GM23338 (cell line): Measurements from ENCODE around the gene TDG. TPM values are rescaled to one million over a fixed set of nuclear protein-coding genes. Genes with fewer than 3 reads are reported as not detected.

Experiments
- ATAC-seq: fragments of 200-7000 bp; cut with Tn5 transposase; 3 replicates; pipeline ENCODE4 v1.9.1; 2020
- DNase-seq: peaks from one replicate; pipeline ENCODE4 v3.0.0-alpha.2; 2015; ENCODE audit warnings: low spot score
- H2AFZ ChIP-seq: fragments of 200-600 bp; sonication (generic); 2 replicates; pipeline ENCODE4 v1.8.0; 2016; ENCODE audit warnings: antibody characterized with exemption, mild to moderate bottlenecking, moderate library complexity
- H3F3A ChIP-seq: fragments of 200-600 bp; sonication (generic); replicated peaks from 2 replicates; pipeline ENCODE4 v1.8.0; 2017; ENCODE audit warnings: antibody characterized with exemption, mixed run types, low read depth
- H3K27ac ChIP-seq: fragments of 200-600 bp; sonication (generic); 2 replicates; pipeline ENCODE4 v1.6.1; 2016; ENCODE audit warnings: low read depth
- H3K27me3 ChIP-seq: fragments of 200-600 bp; sonication (generic); 2 replicates; pipeline ENCODE4 v1.8.0; 2016; ENCODE audit warnings: mild to moderate bottlenecking, mixed run types, moderate library complexity; ENCODE audit not compliant: insufficient read depth
- H3K36me3 ChIP-seq: fragments of 200-600 bp; sonication (generic); 2 replicates; pipeline ENCODE4 v1.8.0; 2016; ENCODE audit warnings: mild to moderate bottlenecking; ENCODE audit not compliant: insufficient read depth
- H3K4me1 ChIP-seq: fragments of 200-600 bp; sonication (generic); 2 replicates; pipeline ENCODE4 v1.8.0; 2016; ENCODE audit warnings: mild to moderate bottlenecking, moderate library complexity; ENCODE audit not compliant: insufficient read depth
- H3K4me2 ChIP-seq: fragments of 200-600 bp; sonication (generic); 2 replicates; pipeline ENCODE4 v1.7.1; 2017; ENCODE audit warnings: mixed run types
- H3K4me3 ChIP-seq: fragments of 200-600 bp; sonication (generic); 2 replicates; pipeline ENCODE4 v1.6.1; 2016; ENCODE audit warnings: mixed run types
- H3K79me2 ChIP-seq: fragments of 200-600 bp; sonication (generic); replicated peaks from 2 replicates; pipeline ENCODE4 v1.8.0; 2017; ENCODE audit warnings: mild to moderate bottlenecking; ENCODE audit not compliant: insufficient read depth
- H3K9me2 ChIP-seq: fragments of 200-600 bp; sonication (generic); 2 replicates; pipeline ENCODE4 v1.8.0; 2017; ENCODE audit not compliant: insufficient read depth
- H4K20me1 ChIP-seq: fragments of 200-600 bp; sonication (generic); replicated peaks from 2 replicates; pipeline ENCODE4 v1.8.0; 2017; ENCODE audit warnings: mild to moderate bottlenecking; ENCODE audit not compliant: insufficient read depth
- H3K27ac Mint-ChIP-seq: 2 replicates; pipeline ENCODE4 v1.8.0; 2020; ENCODE audit warnings: inconsistent platforms, mild to moderate bottlenecking, moderate library complexity, mixed read lengths
- H3K27me3 Mint-ChIP-seq: 3 replicates; pipeline ENCODE4 v1.8.0; 2022; ENCODE audit warnings: low read depth, mild to moderate bottlenecking, moderate library complexity, mixed read lengths, inconsistent platforms; ENCODE audit not compliant: insufficient read depth, poor library complexity
- H3K36me3 Mint-ChIP-seq: 3 replicates; pipeline ENCODE4 v1.8.0; 2021; ENCODE audit warnings: low read depth, mild to moderate bottlenecking, inconsistent platforms, moderate library complexity, mixed read lengths
- H3K4me1 Mint-ChIP-seq: 3 replicates; pipeline ENCODE4 v1.8.0; 2020; ENCODE audit warnings: mild to moderate bottlenecking, inconsistent platforms, mixed read lengths
- H3K4me3 Mint-ChIP-seq: 3 replicates; pipeline ENCODE4 v1.8.0; 2021; ENCODE audit warnings: moderate library complexity, mild to moderate bottlenecking, inconsistent platforms, mixed read lengths
- H3K9me3 Mint-ChIP-seq: 3 replicates; pipeline ENCODE4 v1.8.0; 2020; ENCODE audit warnings: moderate library complexity, mild to moderate bottlenecking, inconsistent platforms, mixed read lengths
- CREB1 ChIP-seq: fragments of 250-450 bp; sonication (Bioruptor Pico); IDR thresholded peaks from 2 replicates; pipeline ENCODE4 v1.5.0; 2020; ENCODE audit warnings: low read depth, mild to moderate bottlenecking, moderate library complexity
- EZH2 ChIP-seq: fragments of 200-600 bp; sonication (generic); IDR thresholded peaks from one replicate; pipeline ENCODE4 v1.8.0; 2017; ENCODE audit warnings: antibody characterized with exemption, mild to moderate bottlenecking, low read depth; ENCODE audit not compliant: unreplicated experiment
- JUNB ChIP-seq: IDR thresholded peaks from one replicate; pipeline ENCODE4 v1.6.1; 2016; ENCODE audit warnings: antibody characterized with exemption; ENCODE audit not compliant: unreplicated experiment
- NANOG ChIP-seq: IDR thresholded peaks from 2 replicates; pipeline ENCODE4 v1.6.1; 2016; ENCODE audit warnings: antibody characterized with exemption, borderline replicate concordance
- POLR2AphosphoS5 ChIP-seq: IDR thresholded peaks from 2 replicates; pipeline ENCODE4 v1.6.1; 2016; ENCODE audit warnings: antibody characterized with exemption, low read depth
- STAT1 ChIP-seq: IDR thresholded peaks from one replicate; pipeline ENCODE4 v1.6.1; 2016; ENCODE audit warnings: antibody characterized with exemption; ENCODE audit not compliant: unreplicated experiment
- ZNF114 ChIP-seq: fragments of 250-450 bp; sonication (Bioruptor Pico); IDR thresholded peaks from 2 replicates; pipeline ENCODE4 v1.5.0; 2020; ENCODE audit warnings: mild to moderate bottlenecking, moderate library complexity
- ZNF331 ChIP-seq: fragments of 250-450 bp; sonication (Bioruptor Pico); IDR thresholded peaks from 2 replicates; pipeline ENCODE4 v1.5.0; 2020; ENCODE audit warnings: low read depth, mild to moderate bottlenecking, moderate library complexity
- polyA plus RNA-seq: library from polyadenylated mRNA; unstranded; fragments of >200 nt; fragmentation: Nextera tagmentation; extraction: Ambion mirVana; gene quantifications from 2 replicates; pipeline ENCODE4 v1.2.1, GENCODE V29; 2016
- total RNA-seq: library from RNA; depleted of rRNA; stranded (reverse); fragments of >200 nt; shearing (Covaris generic); gene quantifications from 2 replicates; pipeline ENCODE4 v1.2.3, GENCODE V29; 2014
- TF ChIP-seq, protein P1 (sequence below): IDR thresholded peaks from 2 replicates; pipeline ENCODE4 v1.6.1; 2016; ENCODE audit warnings: antibody characterized with exemption
- TF ChIP-seq, protein P2 (sequence below): IDR thresholded peaks from one replicate; pipeline ENCODE4 v1.6.1; 2018; ENCODE audit warnings: antibody characterized with exemption; ENCODE audit not compliant: unreplicated experiment
- TF ChIP-seq, protein P3 (sequence below), 2 experiments: fragments of 200-600 bp in 1 of 2; sonication (generic) in 1 of 2; conservative IDR thresholded peaks; 2 replicates each; pipeline versions ENCODE4 v1.5.1 to v1.6.1; 2016 to 2017; ENCODE audit warnings: antibody characterized with exemption in 2 of 2, low read depth in 2 of 2, mild to moderate bottlenecking in 2 of 2, moderate library complexity in 1 of 2

The TDG gene
- total and polyA plus RNA-seq, 2 experiments from 2014 or later = 57.0 to 66.2 TPM

DNA sequence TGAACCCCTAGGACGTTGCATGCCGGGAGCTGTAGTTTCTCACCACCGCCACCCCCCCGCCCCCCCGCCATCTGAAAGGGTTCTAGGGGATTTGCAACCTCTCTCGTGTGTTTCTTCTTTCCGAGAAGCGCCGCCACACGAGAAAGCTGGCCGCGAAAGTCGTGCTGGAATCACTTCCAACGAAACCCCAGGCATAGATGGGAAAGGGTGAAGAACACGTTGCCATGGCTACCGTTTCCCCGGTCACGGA is 36.0 kb upstream of the TDG start:
- Histone ChIP-seq H2AFZ (no peak overlapping the region), H3K79me2 (peaks cover 44% of the 10 kb centered on the region), H3K4me1 (peaks cover 13% of the 10 kb centered on the region; the same call in 1 of the 2 replicates), H3F3A (0 out of 2 replicates have a peak, but pooled peaks cover 7% of the 10 kb centered on the region), H3K36me3 (peaks cover 27% of the 10 kb centered on the region), H3K9me2 (no peaks in the 10 kb centered on the region), H3K4me2 (peak overlapping the region; percentile 81; the same call in 1 of the 2 replicates), H4K20me1 (peaks cover 34% of the 10 kb centered on the region), H3K27me3 (no peaks in the 10 kb centered on the region), H3K27ac (no peak overlapping the region), H3K4me3 (peak overlapping the region; percentile 82)
- Mint-ChIP-seq H3K4me3 (peak overlapping the region; percentile 86), H3K36me3 (peaks cover 32% of the 10 kb centered on the region), H3K4me1 (peaks cover 18% of the 10 kb centered on the region), H3K27me3 (peaks cover 7% of the 10 kb centered on the region), H3K9me3 (no peaks in the 10 kb centered on the region), H3K27ac (peak overlapping the region; percentile 98)
- TF ChIP-seq, protein P1, sequence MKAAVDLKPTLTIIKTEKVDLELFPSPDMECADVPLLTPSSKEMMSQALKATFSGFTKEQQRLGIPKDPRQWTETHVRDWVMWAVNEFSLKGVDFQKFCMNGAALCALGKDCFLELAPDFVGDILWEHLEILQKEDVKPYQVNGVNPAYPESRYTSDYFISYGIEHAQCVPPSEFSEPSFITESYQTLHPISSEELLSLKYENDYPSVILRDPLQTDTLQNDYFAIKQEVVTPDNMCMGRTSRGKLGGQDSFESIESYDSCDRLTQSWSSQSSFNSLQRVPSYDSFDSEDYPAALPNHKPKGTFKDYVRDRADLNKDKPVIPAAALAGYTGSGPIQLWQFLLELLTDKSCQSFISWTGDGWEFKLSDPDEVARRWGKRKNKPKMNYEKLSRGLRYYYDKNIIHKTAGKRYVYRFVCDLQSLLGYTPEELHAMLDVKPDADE = no peak
- TF ChIP-seq, protein P2, sequence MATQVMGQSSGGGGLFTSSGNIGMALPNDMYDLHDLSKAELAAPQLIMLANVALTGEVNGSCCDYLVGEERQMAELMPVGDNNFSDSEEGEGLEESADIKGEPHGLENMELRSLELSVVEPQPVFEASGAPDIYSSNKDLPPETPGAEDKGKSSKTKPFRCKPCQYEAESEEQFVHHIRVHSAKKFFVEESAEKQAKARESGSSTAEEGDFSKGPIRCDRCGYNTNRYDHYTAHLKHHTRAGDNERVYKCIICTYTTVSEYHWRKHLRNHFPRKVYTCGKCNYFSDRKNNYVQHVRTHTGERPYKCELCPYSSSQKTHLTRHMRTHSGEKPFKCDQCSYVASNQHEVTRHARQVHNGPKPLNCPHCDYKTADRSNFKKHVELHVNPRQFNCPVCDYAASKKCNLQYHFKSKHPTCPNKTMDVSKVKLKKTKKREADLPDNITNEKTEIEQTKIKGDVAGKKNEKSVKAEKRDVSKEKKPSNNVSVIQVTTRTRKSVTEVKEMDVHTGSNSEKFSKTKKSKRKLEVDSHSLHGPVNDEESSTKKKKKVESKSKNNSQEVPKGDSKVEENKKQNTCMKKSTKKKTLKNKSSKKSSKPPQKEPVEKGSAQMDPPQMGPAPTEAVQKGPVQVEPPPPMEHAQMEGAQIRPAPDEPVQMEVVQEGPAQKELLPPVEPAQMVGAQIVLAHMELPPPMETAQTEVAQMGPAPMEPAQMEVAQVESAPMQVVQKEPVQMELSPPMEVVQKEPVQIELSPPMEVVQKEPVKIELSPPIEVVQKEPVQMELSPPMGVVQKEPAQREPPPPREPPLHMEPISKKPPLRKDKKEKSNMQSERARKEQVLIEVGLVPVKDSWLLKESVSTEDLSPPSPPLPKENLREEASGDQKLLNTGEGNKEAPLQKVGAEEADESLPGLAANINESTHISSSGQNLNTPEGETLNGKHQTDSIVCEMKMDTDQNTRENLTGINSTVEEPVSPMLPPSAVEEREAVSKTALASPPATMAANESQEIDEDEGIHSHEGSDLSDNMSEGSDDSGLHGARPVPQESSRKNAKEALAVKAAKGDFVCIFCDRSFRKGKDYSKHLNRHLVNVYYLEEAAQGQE = no peak
- TF ChIP-seq ZNF331 (CRISPR knock-in tag) = no peak
- TF ChIP-seq CREB1 (CRISPR knock-in tag) = no peak
- TF ChIP-seq JUNB = no peak
- no peak for TF ChIP-seq EZH2
- no peak for TF ChIP-seq NANOG
- no peak for ATAC-seq
- no peak for DNase-seq

DNA sequence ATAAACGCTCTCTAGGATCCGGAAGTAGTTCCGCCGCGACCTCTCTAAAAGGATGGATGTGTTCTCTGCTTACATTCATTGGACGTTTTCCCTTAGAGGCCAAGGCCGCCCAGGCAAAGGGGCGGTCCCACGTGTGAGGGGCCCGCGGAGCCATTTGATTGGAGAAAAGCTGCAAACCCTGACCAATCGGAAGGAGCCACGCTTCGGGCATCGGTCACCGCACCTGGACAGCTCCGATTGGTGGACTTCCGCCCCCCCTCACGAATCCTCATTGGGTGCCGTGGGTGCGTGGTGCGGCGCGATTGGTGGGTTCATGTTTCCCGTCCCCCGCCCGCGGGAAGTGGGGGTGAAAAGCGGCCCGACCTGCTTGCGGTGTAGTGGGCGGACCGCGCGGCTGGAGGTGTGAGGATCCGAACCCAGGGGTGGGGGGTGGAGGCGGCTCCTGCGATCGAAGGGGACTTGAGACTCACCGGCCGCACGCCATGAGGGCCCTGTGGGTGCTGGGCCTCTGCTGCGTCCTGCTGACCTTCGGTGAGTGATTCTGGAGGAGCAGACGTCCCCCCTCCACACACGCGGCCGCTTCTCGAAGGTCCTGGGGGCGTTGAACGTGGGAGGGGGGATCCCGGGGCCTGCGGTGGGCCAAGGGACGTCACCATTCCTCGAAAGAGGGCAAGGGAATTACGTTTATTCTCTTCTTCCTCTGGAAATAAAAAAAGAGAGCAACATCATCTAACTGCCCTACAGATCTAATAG is 35.5 kb upstream of the TDG start, which contains the start of gene HSP90B1:
HSP90B1 (plus strand) TSS at position 377 of the 753 bp plus-strand sequence; CDS start at position 483, 106 bp downstream.
- Mint-ChIP-seq H3K9me3 (no peaks in the 10 kb centered on the region), H3K36me3 (peaks cover 37% of the 10 kb centered on the region), H3K4me3 (peak within 1 kb of the TSS; percentile 86), H3K27ac (peak within 1 kb of the TSS; percentile 99), H3K4me1 (peaks cover 18% of the 10 kb centered on the region), H3K27me3 (peaks cover 7% of the 10 kb centered on the region)
- Histone ChIP-seq H3K4me2 (peak within 1 kb of the TSS; percentile 95), H3K79me2 (peaks cover 49% of the 10 kb centered on the region), H3K27me3 (no peaks in the 10 kb centered on the region), H3K9me2 (no peaks in the 10 kb centered on the region), H4K20me1 (peaks cover 36% of the 10 kb centered on the region), H3K4me3 (peak within 1 kb of the TSS; percentile 92), H3K27ac (peak within 1 kb of the TSS; percentile 88), H3K36me3 (peaks cover 32% of the 10 kb centered on the region), H2AFZ (peak within 1 kb of the TSS; percentile 86), H3F3A (0 out of 2 replicates have a peak, but pooled peaks cover 7% of the 10 kb centered on the region), H3K4me1 (peaks cover 13% of the 10 kb centered on the region; the same call in 1 of the 2 replicates)
- DNase-seq (peak; percentile 100), ATAC-seq (peak; percentile 87)
- TF ChIP-seq CREB1 (CRISPR knock-in tag) (peak; percentile 75), POLR2AphosphoS5 (peak; percentile 99), STAT1 (no peak), ZNF114 (CRISPR knock-in tag) (no peak)
- TF ChIP-seq, protein P1 = no peak; the same call in 1 of the 2 replicates
- TF ChIP-seq, protein P3, sequence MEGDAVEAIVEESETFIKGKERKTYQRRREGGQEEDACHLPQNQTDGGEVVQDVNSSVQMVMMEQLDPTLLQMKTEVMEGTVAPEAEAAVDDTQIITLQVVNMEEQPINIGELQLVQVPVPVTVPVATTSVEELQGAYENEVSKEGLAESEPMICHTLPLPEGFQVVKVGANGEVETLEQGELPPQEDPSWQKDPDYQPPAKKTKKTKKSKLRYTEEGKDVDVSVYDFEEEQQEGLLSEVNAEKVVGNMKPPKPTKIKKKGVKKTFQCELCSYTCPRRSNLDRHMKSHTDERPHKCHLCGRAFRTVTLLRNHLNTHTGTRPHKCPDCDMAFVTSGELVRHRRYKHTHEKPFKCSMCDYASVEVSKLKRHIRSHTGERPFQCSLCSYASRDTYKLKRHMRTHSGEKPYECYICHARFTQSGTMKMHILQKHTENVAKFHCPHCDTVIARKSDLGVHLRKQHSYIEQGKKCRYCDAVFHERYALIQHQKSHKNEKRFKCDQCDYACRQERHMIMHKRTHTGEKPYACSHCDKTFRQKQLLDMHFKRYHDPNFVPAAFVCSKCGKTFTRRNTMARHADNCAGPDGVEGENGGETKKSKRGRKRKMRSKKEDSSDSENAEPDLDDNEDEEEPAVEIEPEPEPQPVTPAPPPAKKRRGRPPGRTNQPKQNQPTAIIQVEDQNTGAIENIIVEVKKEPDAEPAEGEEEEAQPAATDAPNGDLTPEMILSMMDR (conservative IDR thresholded peaks at IDR 0.05; ENCODE audit: low read depth in 2 of 2) = no peak
